GM06990 (cell line): ENCODE results near the gene PZP.

Experiments used
- DNase-seq: peaks from one replicate; pipeline ENCODE4 v3.0.0-alpha.2; 2011; ENCODE audit not compliant: insufficient read length; ENCODE audit errors: extremely low read depth
- H3K27me3 ChIP-seq: replicated peaks from 2 replicates; pipeline ENCODE4 v1.6.0; 2011; ENCODE audit warnings: low read length; ENCODE audit not compliant: control insufficient read depth, insufficient read depth
- H3K36me3 ChIP-seq: 2 replicates; pipeline ENCODE4 v1.5.1; 2011; ENCODE audit warnings: low read length; ENCODE audit not compliant: control insufficient read depth, insufficient read depth
- H3K4me3 ChIP-seq: replicated peaks from 2 replicates; pipeline ENCODE4 v1.5.1; 2011; ENCODE audit warnings: low read depth, mild to moderate bottlenecking, control low read depth, low read length
- CTCF ChIP-seq: IDR thresholded peaks from 2 replicates; pipeline ENCODE4 v1.5.1; 2011; ENCODE audit warnings: low read length, control low read depth, mild to moderate bottlenecking, inconsistent platforms; ENCODE audit not compliant: insufficient read depth, poor library complexity, severe bottlenecking

The PZP gene

GRCh38 chr12:9108504-9109212, 99.5 kb downstream of the PZP start:
- Histone ChIP-seq H3K36me3 (no peaks in the 10 kb centered on the region), H3K4me3 (no peak overlapping the region), H3K27me3 (no peaks in the 10 kb centered on the region)
- no peak for DNase-seq
- TF ChIP-seq CTCF, result no peak

GRCh38 chr12:9107542-9107873, 100.7 kb downstream of the PZP start:
- TF ChIP-seq CTCF, result no peak
- no peak for DNase-seq
- Histone ChIP-seq H3K4me3 (no peak overlapping the region), H3K36me3 (no peaks in the 10 kb centered on the region), H3K27me3 (no peaks in the 10 kb centered on the region)

- no peak overlapping the region for H3K4me3 ChIP-seq
- no peak for TF ChIP-seq CTCF
- DNase-seq, result no peak
- H3K27me3 ChIP-seq, result no peaks in the 10 kb centered on the region
- H3K36me3 ChIP-seq, result no peaks in the 10 kb centered on the region
Observed at GRCh38 chr12:9106610-9107541, 101.3 kb downstream of the PZP start.

DNA sequence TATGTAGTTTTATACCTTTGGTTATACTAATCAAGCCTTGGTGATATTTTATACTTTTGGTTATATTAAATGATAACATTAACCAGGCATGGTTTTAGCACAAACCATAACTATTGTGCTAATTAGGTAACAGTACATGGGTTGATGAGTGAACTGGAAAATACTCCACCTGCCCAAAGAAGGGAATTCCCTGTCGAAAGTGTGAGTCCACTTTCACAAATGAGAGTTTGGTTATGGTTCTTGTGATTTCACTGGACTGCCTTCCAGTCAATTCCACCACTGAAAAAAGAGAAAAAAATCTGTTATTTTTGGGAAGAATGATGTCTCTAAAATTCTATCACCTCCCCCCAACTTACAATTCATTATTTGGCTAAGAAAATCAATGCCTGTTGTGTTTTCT, 102.1 kb downstream of the PZP start:
- H3K4me3 ChIP-seq, result no peak overlapping the region
- TF ChIP-seq CTCF, result no peak
- DNase-seq, result no peak
- no peaks in the 10 kb centered on the region for H3K36me3 ChIP-seq
- no peaks in the 10 kb centered on the region for H3K27me3 ChIP-seq

DNA sequence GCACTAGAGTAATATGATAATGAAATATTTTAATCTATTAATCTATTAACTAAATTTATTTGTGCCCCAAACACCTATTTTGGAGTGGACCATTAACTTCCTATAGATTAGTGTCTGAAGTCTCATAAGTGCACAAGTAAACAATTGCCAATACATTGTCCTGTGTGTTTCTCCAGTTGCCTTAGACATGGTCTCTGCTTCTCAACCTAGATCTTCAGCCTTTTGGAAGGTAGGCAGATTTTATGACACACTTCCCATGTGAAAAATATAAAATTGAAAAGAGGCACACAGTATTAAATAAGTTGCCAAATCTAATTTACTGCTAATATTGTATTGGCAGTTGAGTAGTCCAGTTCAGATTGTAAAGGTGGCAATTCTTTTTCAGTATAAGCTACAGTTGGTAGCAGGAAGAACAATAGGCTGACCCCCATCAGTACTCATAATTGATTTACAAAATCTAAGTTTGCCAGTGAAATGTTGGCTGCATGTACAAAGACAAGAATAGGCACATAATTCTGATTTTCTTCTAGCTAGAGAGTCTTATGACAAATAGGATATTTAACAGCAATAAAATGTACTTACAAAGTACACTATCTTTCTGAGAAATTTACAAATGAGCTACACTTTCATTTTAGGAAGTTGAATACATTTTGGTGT, 103.3 kb downstream of the PZP start:
- no peak for TF ChIP-seq CTCF
- Histone ChIP-seq H3K27me3 (no peaks in the 10 kb centered on the region), H3K4me3 (no peak overlapping the region), H3K36me3 (no peaks in the 10 kb centered on the region)
- DNase-seq, result no peak
